ENCODE measurements around the gene LRP6. TPM values are rescaled to one million over a fixed set of nuclear protein-coding genes. Genes with fewer than 3 reads are reported as not detected.

Gene LRP6
- total and polyA plus RNA-seq, 2 of the 8 experiments (the other 6 are each of a cell fraction or from before 2014, with no cell fraction given) = 53.6 to 73.2 TPM

DNA sequence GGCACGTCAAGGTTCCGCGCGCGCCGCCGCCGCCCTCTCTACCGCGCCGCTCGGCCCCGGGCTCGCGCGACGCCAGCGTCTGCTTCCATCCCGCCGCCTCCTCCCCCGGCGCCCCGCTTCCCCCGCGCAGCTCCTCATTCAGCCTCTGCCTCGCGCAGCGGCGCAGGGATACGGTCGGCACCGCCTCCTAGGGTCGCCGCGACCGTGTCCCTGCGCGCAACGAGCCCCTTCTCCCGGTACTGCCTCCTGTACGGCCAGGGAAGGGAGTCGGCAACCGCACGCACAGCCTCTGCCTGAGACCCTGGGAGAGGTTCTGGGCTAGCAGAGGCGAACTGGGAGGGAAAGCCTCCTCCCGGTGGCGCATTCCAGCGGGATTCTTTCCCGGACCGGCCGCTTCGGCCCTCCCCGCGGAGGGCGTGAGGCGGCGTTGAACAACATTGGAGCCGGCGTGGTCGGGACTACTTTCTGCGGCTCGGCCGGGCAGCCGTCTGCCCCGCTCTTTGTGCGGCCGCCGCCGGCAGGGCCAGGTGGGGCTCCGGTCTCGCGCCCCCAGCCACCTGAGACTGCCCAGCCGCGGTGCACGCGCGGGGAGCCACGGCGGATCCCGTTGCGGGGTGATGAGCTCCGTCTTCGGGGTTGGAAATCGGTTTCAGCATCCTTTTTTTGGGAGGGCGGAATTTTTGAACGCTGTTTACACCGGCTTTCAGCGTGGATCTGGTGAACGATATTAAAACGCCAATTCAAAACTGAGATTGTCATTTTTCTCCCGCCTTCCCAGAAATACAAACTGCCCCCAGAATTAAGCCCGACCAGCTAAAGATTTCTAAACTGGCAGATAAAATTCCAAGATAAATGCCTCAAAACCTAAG lies at the start of gene LRP6 (continued):
- TF ChIP-seq, protein P1, sequence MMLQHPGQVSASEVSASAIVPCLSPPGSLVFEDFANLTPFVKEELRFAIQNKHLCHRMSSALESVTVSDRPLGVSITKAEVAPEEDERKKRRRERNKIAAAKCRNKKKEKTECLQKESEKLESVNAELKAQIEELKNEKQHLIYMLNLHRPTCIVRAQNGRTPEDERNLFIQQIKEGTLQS (IDR thresholded peaks at IDR 0.05; ENCODE audit: insufficient read depth, low read depth, low read length) = no peak
- TF ChIP-seq KDM5A (IDR thresholded peaks at IDR 0.05; ENCODE audit: low read length) (no peak), CEBPB (IDR thresholded peaks at IDR 0.05; ENCODE audit: low read depth, low read length) (no peak), TAF7 (optimal IDR thresholded peaks at IDR 0.05; ENCODE audit: borderline replicate concordance, low read depth, low read length) (peak; percentile 100), SIX5 (IDR thresholded peaks at IDR 0.05; ENCODE audit: low read depth, low read length) (no peak), RAD21 (IDR thresholded peaks at IDR 0.05 in 1 of 2, conservative IDR thresholded peaks at IDR 0.05 in 1 of 2; ENCODE audit: low read depth in 2 of 2, low read length in 2 of 2) (peak in 1 of 2 experiments; percentile 22; a peak in 1 of 4 replicates), POU5F1 (IDR thresholded peaks at IDR 0.05; ENCODE audit: low read depth, low read length) (no peak), EP300 (IDR thresholded peaks at IDR 0.05; ENCODE audit: borderline replicate concordance in 1 of 2, low read depth in 2 of 2, low read length in 2 of 2) (peak in 1 of 2 experiments; percentile 11; a peak in 1 of 3 replicates), EGR1 (IDR thresholded peaks at IDR 0.05; ENCODE audit: borderline replicate concordance, low read depth, low read length) (no peak), RBBP5 (IDR thresholded peaks at IDR 0.05; ENCODE audit: borderline replicate concordance, low read depth, low read length) (peak; percentile 98), PHF8 (conservative IDR thresholded peaks at IDR 0.05; ENCODE audit: low read depth, low read length) (peak; percentile 55), SP2 (IDR thresholded peaks at IDR 0.05; ENCODE audit: low read length) (no peak), POLR2AphosphoS5 (IDR thresholded peaks at IDR 0.05; ENCODE audit: low read depth, low read length) (peak; percentile 83), BRCA1 (IDR thresholded peaks at IDR 0.05; ENCODE audit: low read depth, low read length) (no peak), ASH2L (IDR thresholded peaks at IDR 0.05; ENCODE audit: low read length) (peak; percentile 93), NRF1 (IDR thresholded peaks at IDR 0.05; ENCODE audit: low read depth, low read length) (peak; percentile 22), CBX8 (IDR thresholded peaks at IDR 0.05; ENCODE audit: borderline replicate concordance, low read depth, low read length) (no peak), TCF12 (IDR thresholded peaks at IDR 0.05; ENCODE audit: low read depth, low read length) (0 out of 2 replicates have a peak, but pooled peaks have one; percentile 64), CHD1 (IDR thresholded peaks at IDR 0.05; ENCODE audit: low read depth, low read length) (peak; percentile 70), TEAD4 (IDR thresholded peaks at IDR 0.05; ENCODE audit: low read depth, low read length) (peak; percentile 99), MAFK (IDR thresholded peaks at IDR 0.05; ENCODE audit: low read depth, low read length) (no peak)
- TF ChIP-seq, protein P2, sequence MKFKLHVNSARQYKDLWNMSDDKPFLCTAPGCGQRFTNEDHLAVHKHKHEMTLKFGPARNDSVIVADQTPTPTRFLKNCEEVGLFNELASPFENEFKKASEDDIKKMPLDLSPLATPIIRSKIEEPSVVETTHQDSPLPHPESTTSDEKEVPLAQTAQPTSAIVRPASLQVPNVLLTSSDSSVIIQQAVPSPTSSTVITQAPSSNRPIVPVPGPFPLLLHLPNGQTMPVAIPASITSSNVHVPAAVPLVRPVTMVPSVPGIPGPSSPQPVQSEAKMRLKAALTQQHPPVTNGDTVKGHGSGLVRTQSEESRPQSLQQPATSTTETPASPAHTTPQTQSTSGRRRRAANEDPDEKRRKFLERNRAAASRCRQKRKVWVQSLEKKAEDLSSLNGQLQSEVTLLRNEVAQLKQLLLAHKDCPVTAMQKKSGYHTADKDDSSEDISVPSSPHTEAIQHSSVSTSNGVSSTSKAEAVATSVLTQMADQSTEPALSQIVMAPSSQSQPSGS (IDR thresholded peaks at IDR 0.05; ENCODE audit: low read length) = 0 out of 2 replicates have a peak, but pooled peaks have one; percentile 53

Data from H1 (cell line).